ENCODE data around the gene ITIH5. TPM values are rescaled to one million over a fixed set of nuclear protein-coding genes. Genes with fewer than 3 reads are reported as not detected.

The ITIH5 gene
- total RNA-seq, 1 donor from 2014 or later: 3.4 TPM

- Mint-ChIP-seq H3K27me3 (ENCODE audit: low read depth) (peaks cover 3% of the 10 kb centered on the region), H3K27ac (ENCODE audit: unreplicated experiment) (no peak overlapping the region), H3K36me3 (ENCODE audit: low read depth) (no peaks in the 10 kb centered on the region), H3K4me1 (ENCODE audit: low read depth) (peaks cover 8% of the 10 kb centered on the region), H3K9me3 (ENCODE audit: low read depth) (no peaks in the 10 kb centered on the region), H3K4me3 (ENCODE audit: unreplicated experiment) (no peak overlapping the region)
- no peak for TF ChIP-seq CTCF (IDR thresholded peaks at IDR 0.05)
- no peak for DNase-seq (ENCODE audit: low spot score)
Observed at GRCh38 chr10:7577176-7577575, 89.6 kb downstream of the ITIH5 start.

GRCh38 chr10:7576340-7576739 lies 90.4 kb downstream of the ITIH5 start:
- H3K4me3 Mint-ChIP-seq (ENCODE audit: unreplicated experiment): no peak overlapping the region
- H3K4me1 Mint-ChIP-seq (ENCODE audit: low read depth): peaks cover 13% of the 10 kb centered on the region
- no peak for DNase-seq (ENCODE audit: low spot score)
- TF ChIP-seq CTCF (IDR thresholded peaks at IDR 0.05): no peak
- H3K27ac Mint-ChIP-seq (ENCODE audit: unreplicated experiment): no peak overlapping the region
- H3K36me3 Mint-ChIP-seq (ENCODE audit: low read depth): no peaks in the 10 kb centered on the region
- peaks cover 3% of the 10 kb centered on the region for H3K27me3 Mint-ChIP-seq (ENCODE audit: low read depth)
- no peaks in the 10 kb centered on the region for H3K9me3 Mint-ChIP-seq (ENCODE audit: low read depth)

- DNase-seq (ENCODE audit: low spot score): no peak
- H3K9me3 Mint-ChIP-seq (ENCODE audit: low read depth): no peaks in the 10 kb centered on the region
- peaks cover 3% of the 10 kb centered on the region for H3K27me3 Mint-ChIP-seq (ENCODE audit: low read depth)
- TF ChIP-seq CTCF (IDR thresholded peaks at IDR 0.05): no peak
- H3K4me3 Mint-ChIP-seq (ENCODE audit: unreplicated experiment): no peak overlapping the region
- peaks cover 13% of the 10 kb centered on the region for H3K4me1 Mint-ChIP-seq (ENCODE audit: low read depth)
- no peaks in the 10 kb centered on the region for H3K36me3 Mint-ChIP-seq (ENCODE audit: low read depth)
- H3K27ac Mint-ChIP-seq (ENCODE audit: unreplicated experiment): peak overlapping the region; percentile 56
Observed at GRCh38 chr10:7572391-7572790, 94.4 kb downstream of the ITIH5 start.

DNA sequence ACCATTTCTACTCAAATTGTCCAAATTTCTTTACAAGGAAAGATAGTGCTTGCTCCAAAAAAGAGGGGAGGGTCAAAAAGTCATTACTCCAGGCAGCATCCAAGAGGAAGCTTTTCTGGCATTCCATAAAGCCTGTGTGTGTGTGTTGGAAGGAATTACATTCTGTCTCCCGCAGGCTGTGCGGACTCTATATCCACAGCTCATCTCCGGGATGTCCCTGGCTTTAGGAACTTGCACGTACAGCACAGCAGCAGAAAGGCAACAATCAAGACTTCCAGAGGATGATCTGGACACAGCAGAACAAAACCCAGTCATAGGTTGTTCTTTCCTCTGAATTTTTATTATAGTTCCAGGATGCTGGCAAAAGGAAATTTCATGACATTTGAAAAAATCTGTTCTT lies 94.8 kb downstream of the ITIH5 start:
- TF ChIP-seq CTCF (IDR thresholded peaks at IDR 0.05): no peak
- H3K4me1 Mint-ChIP-seq (ENCODE audit: low read depth): peaks cover 13% of the 10 kb centered on the region
- no peak overlapping the region for H3K4me3 Mint-ChIP-seq (ENCODE audit: unreplicated experiment)
- no peak for DNase-seq (ENCODE audit: low spot score)
- H3K36me3 Mint-ChIP-seq (ENCODE audit: low read depth): no peaks in the 10 kb centered on the region
- peak overlapping the region; percentile 56 for H3K27ac Mint-ChIP-seq (ENCODE audit: unreplicated experiment)
- peaks cover 3% of the 10 kb centered on the region for H3K27me3 Mint-ChIP-seq (ENCODE audit: low read depth)
- no peaks in the 10 kb centered on the region for H3K9me3 Mint-ChIP-seq (ENCODE audit: low read depth)

- TF ChIP-seq CTCF (IDR thresholded peaks at IDR 0.05): no peak
- H3K4me1 Mint-ChIP-seq (ENCODE audit: low read depth): peaks cover 21% of the 10 kb centered on the region
- no peaks in the 10 kb centered on the region for H3K9me3 Mint-ChIP-seq (ENCODE audit: low read depth)
- H3K36me3 Mint-ChIP-seq (ENCODE audit: low read depth): no peaks in the 10 kb centered on the region
- peaks cover 2% of the 10 kb centered on the region for H3K27me3 Mint-ChIP-seq (ENCODE audit: low read depth)
- no peak for DNase-seq (ENCODE audit: low spot score)
- no peak overlapping the region for H3K4me3 Mint-ChIP-seq (ENCODE audit: unreplicated experiment)
- H3K27ac Mint-ChIP-seq (ENCODE audit: unreplicated experiment): no peak overlapping the region
Observed at GRCh38 chr10:7567911-7568620, 98.7 kb downstream of the ITIH5 start.
